SK-N-SH treated with all-trans-retinoic acid at 6 μM for 48 hours (cell line): Measurements from ENCODE around the gene DNAJC24.

Experiments
- OSR1 ChIP-seq: fragments of 250-450 bp; sonication (Bioruptor Pico); IDR thresholded peaks from 2 replicates; pipeline ENCODE4 v1.8.0; 2022; ENCODE audit warnings: moderate library complexity, mild to moderate bottlenecking, inconsistent platforms
- PPARA ChIP-seq: fragments of 250-450 bp; sonication (Bioruptor Pico); IDR thresholded peaks from 2 replicates; pipeline ENCODE4 v1.5.0; 2020; ENCODE audit warnings: mild to moderate bottlenecking, borderline replicate concordance

- TF ChIP-seq OSR1 (CRISPR knock-in tag) (no peak), PPARA (CRISPR knock-in tag) (no peak)
These were observed 85.5 kb downstream of the DNAJC24 start for GRCh38 chr11:31455177-31455576.
